22Rv1 (cell line): ENCODE measurements around the gene BCL11B.

Source experiments
- CTCF ChIP-seq: fragments of 450-650 bp; IDR thresholded peaks from 2 replicates; pipeline ENCODE4 v1.5.1; 2017; ENCODE audit warnings: mild to moderate bottlenecking
- ZFX ChIP-seq: fragments of 450-650 bp; IDR thresholded peaks from 2 replicates; pipeline ENCODE4 v1.6.1; 2017; ENCODE audit warnings: antibody characterized with exemption, borderline replicate concordance

GRCh38 chr14:99289394-99290189 is 17.6 kb upstream of the BCL11B start:
- TF ChIP-seq CTCF (no peak), ZFX (no peak)
